ENCODE data around the gene FKBP1B.

Gene FKBP1B

DNA sequence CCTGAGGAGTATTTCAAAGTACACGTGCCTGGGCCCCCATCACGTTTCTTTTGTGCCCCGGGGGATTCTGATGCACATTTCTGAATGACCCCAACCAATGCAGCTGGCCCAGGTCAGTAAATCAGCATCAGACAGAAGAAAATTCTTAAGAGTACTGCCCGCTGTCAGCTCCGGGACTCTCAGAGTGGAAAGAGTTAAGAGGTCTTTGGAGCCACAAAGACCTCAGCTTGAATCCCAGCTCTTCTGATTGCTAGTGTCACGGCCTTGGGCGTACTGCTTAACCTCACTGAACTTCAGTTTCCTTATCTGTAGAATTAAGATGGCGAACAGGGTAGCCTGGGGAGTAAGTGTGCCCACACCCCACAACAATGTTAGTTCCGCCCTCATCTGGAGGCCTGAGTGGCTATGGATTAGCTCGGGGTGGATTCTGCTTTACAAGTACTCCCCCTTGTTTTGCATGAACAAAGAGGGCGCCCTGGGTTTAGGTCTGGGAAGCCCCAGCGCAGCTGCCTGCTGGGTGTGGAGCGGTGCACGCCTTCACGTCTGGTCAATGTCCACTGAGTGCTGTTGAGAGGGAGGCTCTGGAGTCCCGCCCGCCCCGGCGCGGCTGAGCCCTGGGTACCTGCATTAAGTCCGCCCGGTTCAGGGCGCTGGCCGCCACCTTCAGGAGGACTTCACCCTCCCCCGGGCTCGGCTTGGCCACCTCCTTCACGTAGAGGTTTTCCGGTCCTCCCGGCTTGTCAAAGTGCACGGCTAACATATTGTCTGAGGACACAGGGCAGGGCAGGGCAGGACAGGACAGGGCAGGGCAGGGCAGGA, 34.2 kb downstream of the FKBP1B start:
- in situ Hi-C loops (cut with HindIII; ENCODE audit: low pct_ligation_motif_present, low sequenced_read_pairs): no loop called here
- no peaks in the 10 kb centered on the region for H3K27me3 ChIP-seq (replicated peaks)
- H3K4me3 ChIP-seq (ENCODE audit: low read depth, low read length): peak overlapping the region; percentile 78
- peak overlapping the region; percentile 52 for H3K27ac ChIP-seq
- DNase-seq: peak; percentile 65
- peaks cover 14% of the 10 kb centered on the region for H3K36me3 ChIP-seq (replicated peaks)
- TF ChIP-seq, protein P1, sequence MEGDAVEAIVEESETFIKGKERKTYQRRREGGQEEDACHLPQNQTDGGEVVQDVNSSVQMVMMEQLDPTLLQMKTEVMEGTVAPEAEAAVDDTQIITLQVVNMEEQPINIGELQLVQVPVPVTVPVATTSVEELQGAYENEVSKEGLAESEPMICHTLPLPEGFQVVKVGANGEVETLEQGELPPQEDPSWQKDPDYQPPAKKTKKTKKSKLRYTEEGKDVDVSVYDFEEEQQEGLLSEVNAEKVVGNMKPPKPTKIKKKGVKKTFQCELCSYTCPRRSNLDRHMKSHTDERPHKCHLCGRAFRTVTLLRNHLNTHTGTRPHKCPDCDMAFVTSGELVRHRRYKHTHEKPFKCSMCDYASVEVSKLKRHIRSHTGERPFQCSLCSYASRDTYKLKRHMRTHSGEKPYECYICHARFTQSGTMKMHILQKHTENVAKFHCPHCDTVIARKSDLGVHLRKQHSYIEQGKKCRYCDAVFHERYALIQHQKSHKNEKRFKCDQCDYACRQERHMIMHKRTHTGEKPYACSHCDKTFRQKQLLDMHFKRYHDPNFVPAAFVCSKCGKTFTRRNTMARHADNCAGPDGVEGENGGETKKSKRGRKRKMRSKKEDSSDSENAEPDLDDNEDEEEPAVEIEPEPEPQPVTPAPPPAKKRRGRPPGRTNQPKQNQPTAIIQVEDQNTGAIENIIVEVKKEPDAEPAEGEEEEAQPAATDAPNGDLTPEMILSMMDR (IDR thresholded peaks at IDR 0.05; ENCODE audit: low read depth, low read length, missing control alignments): peak; percentile 28

GRCh38 chr2:24084386-24085199, 35.1 kb downstream of the FKBP1B start, which contains the start of gene TP53I3:
TSS of gene TP53I3 (minus strand) at chr2:24084834. CDS start at chr2:24084326, 508 bp downstream.
- Histone ChIP-seq H3K4me3 (ENCODE audit: low read depth, low read length) (peak within 1 kb of the TSS; percentile 78), H3K27ac (peak within 1 kb of the TSS; percentile 52), H3K27me3 (replicated peaks) (no peaks in the 10 kb centered on the region), H3K36me3 (replicated peaks) (peaks cover 14% of the 10 kb centered on the region)
- DNase-seq: peak; percentile 87
- TF ChIP-seq, protein P1 (IDR thresholded peaks at IDR 0.05; ENCODE audit: low read depth, low read length, missing control alignments): peak; percentile 53
- in situ Hi-C loops (cut with HindIII; ENCODE audit: low pct_ligation_motif_present, low sequenced_read_pairs): no loop called here

- in situ Hi-C loops (cut with HindIII; ENCODE audit: low pct_ligation_motif_present, low sequenced_read_pairs): no loop called here
- Histone ChIP-seq H3K36me3 (replicated peaks) (peaks cover 14% of the 10 kb centered on the region), H3K27me3 (replicated peaks) (no peaks in the 10 kb centered on the region), H3K27ac (peak overlapping the region; percentile 52), H3K4me3 (ENCODE audit: low read depth, low read length) (peak overlapping the region; percentile 78)
- TF ChIP-seq, protein P1 (IDR thresholded peaks at IDR 0.05; ENCODE audit: low read depth, low read length, missing control alignments): no peak
- no peak for DNase-seq
These were observed 35.6 kb downstream of the FKBP1B start for GRCh38 chr2:24085200-24085489.

DNA sequence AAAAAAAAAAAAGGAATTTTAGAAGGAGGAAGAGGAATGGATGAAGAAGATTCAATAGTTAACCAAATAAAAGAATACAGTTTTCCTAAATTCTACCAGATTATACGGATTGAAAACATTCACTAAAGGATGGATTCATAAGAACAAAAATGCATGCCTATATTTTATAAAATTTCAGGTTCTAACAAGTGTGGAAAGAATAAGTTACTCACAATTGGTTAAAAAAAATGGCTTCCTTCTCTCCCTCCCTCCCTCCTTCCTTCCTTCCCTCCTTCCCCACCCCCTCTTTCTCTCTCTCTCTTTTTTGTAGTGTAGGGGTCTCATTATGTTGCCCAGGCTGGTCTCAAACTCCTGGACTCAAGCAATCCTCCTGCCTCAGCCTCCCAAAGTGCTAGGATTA, 36.7 kb downstream of the FKBP1B start:
- Histone ChIP-seq H3K27ac (no peak overlapping the region), H3K36me3 (replicated peaks) (peaks cover 13% of the 10 kb centered on the region), H3K27me3 (replicated peaks) (no peaks in the 10 kb centered on the region), H3K4me3 (ENCODE audit: low read depth, low read length) (no peak overlapping the region)
- in situ Hi-C loops (cut with HindIII; ENCODE audit: low pct_ligation_motif_present, low sequenced_read_pairs): no loop called here
- TF ChIP-seq, protein P1 (IDR thresholded peaks at IDR 0.05; ENCODE audit: low read depth, low read length, missing control alignments): no peak
- no peak for DNase-seq

- no peak for DNase-seq
- Histone ChIP-seq H3K27me3 (replicated peaks) (no peaks in the 10 kb centered on the region), H3K36me3 (replicated peaks) (peaks cover 9% of the 10 kb centered on the region), H3K27ac (no peak overlapping the region), H3K4me3 (ENCODE audit: low read depth, low read length) (no peak overlapping the region)
- in situ Hi-C loops (cut with HindIII; ENCODE audit: low pct_ligation_motif_present, low sequenced_read_pairs): no loop called here
- TF ChIP-seq, protein P1 (IDR thresholded peaks at IDR 0.05; ENCODE audit: low read depth, low read length, missing control alignments): no peak
These were observed 37.5 kb downstream of the FKBP1B start for GRCh38 chr2:24087032-24087431.
